K562 (cell line): ENCODE measurements around the gene OR13A1. TPM values are rescaled to one million over a fixed set of nuclear protein-coding genes. Genes with fewer than 3 reads are reported as not detected.

Experiments
- CTCFL ChIP-seq: IDR thresholded peaks from 2 replicates; pipeline ENCODE4 v1.6.1; 2011; ENCODE audit warnings: borderline replicate concordance, low read depth, mild to moderate bottlenecking, moderate library complexity, low read length; ENCODE audit not compliant: insufficient read depth, poor library complexity, severe bottlenecking
- EP300 ChIP-seq: IDR thresholded peaks from 2 replicates; pipeline ENCODE4 v1.6.1; 2012; ENCODE audit warnings: low read length, improper control_type of control experiment
- HDAC1 ChIP-seq, 2 experiments: fragments of 450-650 bp; IDR thresholded peaks; 2 replicates each; pipeline ENCODE4 v1.6.1; 2016 to 2017; ENCODE audit warnings: inconsistent platforms in 1 of 2, mild to moderate bottlenecking in 1 of 2, moderate library complexity in 1 of 2
- MTA2 ChIP-seq: fragments of 450-650 bp; IDR thresholded peaks from 2 replicates; pipeline ENCODE4 v1.6.1; 2016; ENCODE audit warnings: low read depth
- NFRKB ChIP-seq: fragments of 450-650 bp; IDR thresholded peaks from 2 replicates; pipeline ENCODE4 v1.6.1; 2016; ENCODE audit warnings: low read depth
- PRDM10 ChIP-seq: fragments of 450-650 bp; IDR thresholded peaks from 2 replicates; pipeline ENCODE4 v1.6.1; 2018; ENCODE audit not compliant: partially characterized antibody
- ZFPM2 ChIP-seq: fragments of 250-450 bp; sonication (Bioruptor Pico); IDR thresholded peaks from 2 replicates; pipeline ENCODE4 v1.5.1; 2022; ENCODE audit warnings: mild to moderate bottlenecking
- ZNF121 ChIP-seq: sonication (generic); formaldehyde crosslinking; conservative IDR thresholded peaks from 2 replicates; pipeline ENCODE4 v1.8.0; 2022; ENCODE audit warnings: missing genetic modification reagents
- ZNF239 ChIP-seq: fragments of 250-450 bp; sonication (Bioruptor Pico); IDR thresholded peaks from 2 replicates; pipeline ENCODE4 v1.4.0; 2020; ENCODE audit warnings: mild to moderate bottlenecking
- ZNF318 ChIP-seq, 2 experiments: fragments of 450-650 bp; IDR thresholded peaks; 2 replicates each; pipeline ENCODE4 v1.6.1; 2016; ENCODE audit warnings: mild to moderate bottlenecking in 2 of 2, borderline replicate concordance in 1 of 2, low read depth in 1 of 2, moderate library complexity in 1 of 2
- polyA plus RNA-seq, 8 experiments: library from polyadenylated mRNA; depleted of rRNA in 4 of 8; stranded (reverse) in 5 of 8; unstranded in 3 of 8; fragments of >200 nt; fragmentation: Nextera tagmentation in 2 of 8; fragmentation: Illumina TruSeq in 1 of 8; extraction: Ambion mirVana in 2 of 8; extraction: Trizol in 1 of 8; gene quantifications; 2 replicates each; pipeline versions ENCODE4 v1.2.1 to v1.2.3, GENCODE V29; 2011 to 2014; ENCODE audit warnings: inconsistent platforms in 1 of 8, missing spikeins in 1 of 8
- total RNA-seq, 7 experiments: library from RNA; depleted of rRNA in 6 of 7; stranded (reverse); fragments of >200 nt in 6 of 7; fragmentation: Illumina TruSeq in 2 of 7; extraction: Trizol in 2 of 7; gene quantifications; 2 replicates each; pipeline versions ENCODE4 v1.2.1 to v1.2.3, GENCODE V29; 2011 to 2021; ENCODE audit warnings: low replicate concordance in 1 of 7
- TF ChIP-seq, protein P1 (sequence below): sonication (generic); formaldehyde crosslinking; IDR thresholded peaks from 2 replicates; pipeline ENCODE4 v1.8.0; 2022; ENCODE audit warnings: mild to moderate bottlenecking, missing genetic modification reagents, borderline replicate concordance

OR13A1 gene
- total and polyA plus RNA-seq, 9 of the 15 experiments (the other 6 are each of a cell fraction or from before 2014, with no cell fraction given), result 0.03 to 0.11 (median 0.06) TPM; not detected in 3

DNA sequence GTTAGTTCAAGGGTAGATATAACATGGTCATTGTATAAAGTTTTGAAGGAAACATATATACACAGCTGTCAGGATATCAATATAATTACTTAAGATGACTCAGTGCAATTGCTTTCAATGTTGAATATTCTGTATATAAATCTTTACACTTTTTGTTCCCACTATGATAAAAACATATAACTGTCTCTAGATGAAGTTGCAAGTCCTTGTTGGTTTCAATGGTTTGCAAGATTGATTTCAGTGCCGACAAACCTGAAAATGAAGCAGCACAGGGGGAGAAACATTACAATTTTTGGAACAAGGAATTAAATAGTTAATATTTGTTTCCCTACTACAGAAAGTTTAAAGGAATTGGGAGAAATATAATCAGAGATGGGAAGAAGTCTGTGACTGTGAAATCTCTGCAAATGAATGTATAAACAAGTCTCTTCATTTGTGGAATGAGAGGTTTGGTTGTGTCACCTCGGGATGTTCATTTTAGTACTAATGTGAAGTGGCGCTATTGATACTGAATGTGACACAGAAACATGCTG lies 54.1 kb downstream of the OR13A1 start (continued):
- TF ChIP-seq ZNF318 (IDR thresholded peaks at IDR 0.05; ENCODE audit: borderline replicate concordance in 1 of 2, low read depth in 1 of 2) (peak in 1 of 2 experiments; percentile 46; a peak in 1 of 4 replicates), ZNF121 (CRISPR knock-in tag) (no peak), MTA2 (no peak), EP300 (peak; percentile 15; the same call in 1 of the 2 replicates), CTCFL (no peak), NFRKB (no peak), HDAC1 (IDR thresholded peaks at IDR 0.05) (peak in 1 of 2 experiments; percentile 13; a peak in 1 of 4 replicates), PRDM10 (no peak), ZNF239 (CRISPR knock-in tag) (no peak), ZFPM2 (CRISPR knock-in tag) (no peak)
- TF ChIP-seq, protein P1, sequence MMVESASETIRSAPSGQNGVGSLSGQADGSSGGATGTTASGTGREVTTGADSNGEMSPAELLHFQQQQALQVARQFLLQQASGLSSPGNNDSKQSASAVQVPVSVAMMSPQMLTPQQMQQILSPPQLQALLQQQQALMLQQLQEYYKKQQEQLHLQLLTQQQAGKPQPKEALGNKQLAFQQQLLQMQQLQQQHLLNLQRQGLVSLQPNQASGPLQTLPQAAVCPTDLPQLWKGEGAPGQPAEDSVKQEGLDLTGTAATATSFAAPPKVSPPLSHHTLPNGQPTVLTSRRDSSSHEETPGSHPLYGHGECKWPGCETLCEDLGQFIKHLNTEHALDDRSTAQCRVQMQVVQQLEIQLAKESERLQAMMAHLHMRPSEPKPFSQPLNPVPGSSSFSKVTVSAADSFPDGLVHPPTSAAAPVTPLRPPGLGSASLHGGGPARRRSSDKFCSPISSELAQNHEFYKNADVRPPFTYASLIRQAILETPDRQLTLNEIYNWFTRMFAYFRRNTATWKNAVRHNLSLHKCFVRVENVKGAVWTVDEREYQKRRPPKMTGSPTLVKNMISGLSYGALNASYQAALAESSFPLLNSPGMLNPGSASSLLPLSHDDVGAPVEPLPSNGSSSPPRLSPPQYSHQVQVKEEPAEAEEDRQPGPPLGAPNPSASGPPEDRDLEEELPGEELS (CRISPR knock-in tag), result no peak
